Stimulated activated CD8-positive, alpha-beta memory T cell treated with anti-CD3 and anti-CD28 coated beads, Interleukin-4, amount 100 ng/mL, for 24 hours (primary cell): ENCODE results near the gene PLCB1.
"Not testable (repeated sequence)": the region's sequence is repeated elsewhere in the genome, so short reads cannot be mapped to it uniquely, and the experiment has no call there.

Experiments used
- DNase-seq: peaks from one replicate; pipeline ENCODE4 v3.0.0-alpha.2; 2020; ENCODE audit warnings: low read depth

PLCB1 gene

GRCh38 chr20:8368670-8369069 is 236.6 kb downstream of the PLCB1 start:
- DNase-seq = no peak

- no peak for DNase-seq
These were observed 237.2 kb downstream of the PLCB1 start for GRCh38 chr20:8369311-8369710.

GRCh38 chr20:8370774-8371173 is 238.7 kb downstream of the PLCB1 start:
- DNase-seq = no peak

- no peak for DNase-seq
These were observed 240.8 kb downstream of the PLCB1 start for GRCh38 chr20:8372824-8373380.

GRCh38 chr20:8373579-8373978 is 241.5 kb downstream of the PLCB1 start:
- DNase-seq = no peak

- no peak for DNase-seq
These were observed 243.8 kb downstream of the PLCB1 start for GRCh38 chr20:8375898-8376297.

- no peak for DNase-seq
These were observed 244.9 kb downstream of the PLCB1 start for GRCh38 chr20:8376940-8377339.

- not testable (repeated sequence) for DNase-seq
These were observed 247.1 kb downstream of the PLCB1 start for GRCh38 chr20:8379125-8379524.

- DNase-seq = no peak
These were observed 253.2 kb downstream of the PLCB1 start for GRCh38 chr20:8385247-8385646.

- DNase-seq = no peak
These were observed 254.9 kb downstream of the PLCB1 start for GRCh38 chr20:8386991-8387390.

GRCh38 chr20:8388141-8388540 is 256.1 kb downstream of the PLCB1 start:
- no peak for DNase-seq

- DNase-seq = no peak
These were observed 256.6 kb downstream of the PLCB1 start for GRCh38 chr20:8388707-8389106.

GRCh38 chr20:8389381-8390036 is 257.4 kb downstream of the PLCB1 start:
- DNase-seq = no peak

GRCh38 chr20:8390037-8390433 is 258.0 kb downstream of the PLCB1 start:
- no peak for DNase-seq

- DNase-seq = no peak
These were observed 258.4 kb downstream of the PLCB1 start for GRCh38 chr20:8390500-8390899.

GRCh38 chr20:8393381-8393780 is 261.3 kb downstream of the PLCB1 start:
- DNase-seq = no peak

GRCh38 chr20:8394308-8394945 is 262.4 kb downstream of the PLCB1 start:
- DNase-seq = no peak

- DNase-seq = no peak
These were observed 263.9 kb downstream of the PLCB1 start for GRCh38 chr20:8395956-8396355.

- DNase-seq = no peak
These were observed 266.4 kb downstream of the PLCB1 start for GRCh38 chr20:8398263-8399051.

GRCh38 chr20:8399947-8400346 is 267.9 kb downstream of the PLCB1 start:
- DNase-seq = no peak

- DNase-seq = no peak
These were observed 268.4 kb downstream of the PLCB1 start for GRCh38 chr20:8400486-8400885.

- no peak for DNase-seq
These were observed 269.5 kb downstream of the PLCB1 start for GRCh38 chr20:8401556-8401955.

- no peak for DNase-seq
These were observed 270.7 kb downstream of the PLCB1 start for GRCh38 chr20:8402798-8403197.
